Panc1 (cell line): ENCODE data around the gene PSME1. TPM values are rescaled to one million over a fixed set of nuclear protein-coding genes. Genes with fewer than 3 reads are reported as not detected.
A peak's percentile ranks its signal among the peaks of the same experiment; 100 is the strongest.

Experiments used
- ATAC-seq: fragments of 200-7000 bp; cut with Tn5 transposase; 2 replicates; pipeline ENCODE4 v1.9.1; 2020; ENCODE audit warnings: mild to moderate bottlenecking, moderate library complexity
- BruUV-seq: library from RNA; stranded (reverse); fragments of 400-500 nt; replicated peaks from 2 replicates; lab custom pipeline; 2021; lab: Mats Ljungman, UMichigan
- CTCF ChIA-PET: fragments of 300-600 bp; sonication (Branson Sonifier 250); formaldehyde crosslinking; loops from one replicate; lab custom pipeline; 2022; ENCODE audit warnings: antibody characterized with exemption; lab: Charles Lee
- POLR2A ChIA-PET: fragments of 300-600 bp; sonication (Branson Sonifier 250); formaldehyde crosslinking; loops from one replicate; lab custom pipeline; 2022; ENCODE audit warnings: antibody characterized with exemption; lab: Charles Lee
- DNase-seq: peaks from one replicate; pipeline ENCODE4 v3.0.0-alpha.2; 2010; ENCODE audit warnings: low read depth, low spot score
- H3K27ac ChIP-seq: 2 replicates; pipeline ENCODE4 v1.5.1; 2011; ENCODE audit warnings: mild to moderate bottlenecking, low read length, inconsistent platforms
- H3K27me3 ChIP-seq: fragments of 200-500 bp; sonication (Bioruptor generic); 2 replicates; pipeline ENCODE4 v1.6.0; 2014; ENCODE audit warnings: low read length, inconsistent platforms; ENCODE audit not compliant: control insufficient read depth, insufficient read depth
- H3K36me3 ChIP-seq: fragments of 200-500 bp; sonication (Bioruptor generic); 2 replicates; pipeline ENCODE4 v1.5.1; 2014; ENCODE audit warnings: inconsistent platforms, mild to moderate bottlenecking, low read length, moderate library complexity; ENCODE audit not compliant: control insufficient read depth, insufficient read depth
- H3K4me1 ChIP-seq: 2 replicates; pipeline ENCODE4 v1.5.1; 2011; ENCODE audit warnings: inconsistent platforms, mild to moderate bottlenecking, low read length, moderate library complexity; ENCODE audit not compliant: control insufficient read depth, insufficient read depth
- H3K4me3 ChIP-seq, 2 experiments: 2 replicates each; pipeline ENCODE4 v1.5.1; 2011 to 2012; ENCODE audit warnings: low read depth in 2 of 2, low read length in 2 of 2, mild to moderate bottlenecking in 2 of 2, inconsistent platforms in 1 of 2, moderate library complexity in 1 of 2
- H3K9me3 ChIP-seq: fragments of 200-500 bp; sonication (Bioruptor generic); 2 replicates; pipeline ENCODE4 v1.5.1; 2014; ENCODE audit warnings: low read depth, mild to moderate bottlenecking, inconsistent platforms, low read length, moderate library complexity; ENCODE audit not compliant: control insufficient read depth, insufficient read depth
- POLR2AphosphoS5 ChIP-seq: IDR thresholded peaks from 2 replicates; pipeline ENCODE4 v1.6.1; 2012; ENCODE audit warnings: mild to moderate bottlenecking, low read depth, low read length, moderate library complexity
- SIN3A ChIP-seq: IDR thresholded peaks from 2 replicates; pipeline ENCODE4 v1.6.1; 2012; ENCODE audit warnings: low read depth, mild to moderate bottlenecking, low read length, moderate library complexity, borderline replicate concordance; ENCODE audit not compliant: insufficient read depth
- TCF7L2 ChIP-seq: IDR thresholded peaks from 2 replicates; pipeline ENCODE4 v1.6.1; 2011; ENCODE audit warnings: mild to moderate bottlenecking, low read depth, low read length, inconsistent platforms
- in situ Hi-C: cut with HindIII; loops from 2 replicates; pipeline ENCODE4 v1.10.0; 2016; ENCODE audit warnings: low sequenced_read_pairs, low pct_unique_long_range_greater_than_20kb
- intact Hi-C: fragments of 100-400 bp; cut with micrococcal nuclease; formaldehyde crosslinking; loops from one replicate; pipeline ENCODE4 v1.10.0; 2022; ENCODE audit not compliant: unreplicated experiment
- total RNA-seq: library from RNA; stranded (reverse); gene quantifications from one replicate; pipeline ENCODE4 v1.2.1, GENCODE V29; 2021; ENCODE audit not compliant: unreplicated experiment
- TF ChIP-seq, protein P1 (sequence below), 2 experiments: IDR thresholded peaks; 2 replicates each; pipeline ENCODE4 v1.6.1; 2011 to 2012; ENCODE audit warnings: low read depth in 2 of 2, control low read depth in 1 of 2, low read length in 1 of 2, mild to moderate bottlenecking in 1 of 2, moderate library complexity in 1 of 2; ENCODE audit not compliant: insufficient read depth in 1 of 2
- TF ChIP-seq, protein P2 (sequence below): fragments of 450-650 bp; IDR thresholded peaks from 2 replicates; pipeline ENCODE4 v1.5.1; 2017; ENCODE audit warnings: mild to moderate bottlenecking

The PSME1 gene
- total RNA-seq, 1 experiment from 2014 or later = 130 TPM

DNA sequence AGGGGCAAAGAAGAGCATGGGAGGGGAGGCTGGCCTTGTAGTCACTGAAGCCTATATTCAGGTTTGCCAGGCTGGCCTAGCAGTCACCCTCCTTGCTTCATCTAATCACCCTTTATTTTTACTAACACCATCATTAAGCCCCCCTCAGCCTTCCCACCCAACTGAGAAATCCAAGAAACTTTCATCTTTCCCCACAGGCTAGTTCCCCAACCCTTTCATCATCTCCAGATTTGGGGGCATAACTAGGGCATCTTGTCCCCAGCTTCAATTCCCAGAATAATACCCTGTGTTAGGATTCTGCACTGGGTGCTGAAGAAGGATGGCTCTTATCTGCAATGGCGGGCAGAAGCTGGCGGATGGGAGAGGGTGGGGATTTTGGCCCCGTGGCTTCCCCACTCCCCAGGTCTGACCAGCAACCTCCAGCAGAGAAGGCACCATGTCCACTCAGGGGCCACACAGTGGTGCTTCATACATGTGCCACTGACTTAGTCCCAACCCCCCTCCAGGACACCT is 35.0 kb upstream of the PSME1 start:
- intact Hi-C loops (no loop called here), in situ Hi-C loops (no loop called here)
- no TSS peak for BruUV-seq
- H3K36me3 ChIP-seq = no peaks in the 10 kb centered on the region
- ATAC-seq (no peak), DNase-seq (no peak)
- TF ChIP-seq SIN3A = no peak
- TF ChIP-seq TCF7L2 = no peak
- TF ChIP-seq, protein P1, sequence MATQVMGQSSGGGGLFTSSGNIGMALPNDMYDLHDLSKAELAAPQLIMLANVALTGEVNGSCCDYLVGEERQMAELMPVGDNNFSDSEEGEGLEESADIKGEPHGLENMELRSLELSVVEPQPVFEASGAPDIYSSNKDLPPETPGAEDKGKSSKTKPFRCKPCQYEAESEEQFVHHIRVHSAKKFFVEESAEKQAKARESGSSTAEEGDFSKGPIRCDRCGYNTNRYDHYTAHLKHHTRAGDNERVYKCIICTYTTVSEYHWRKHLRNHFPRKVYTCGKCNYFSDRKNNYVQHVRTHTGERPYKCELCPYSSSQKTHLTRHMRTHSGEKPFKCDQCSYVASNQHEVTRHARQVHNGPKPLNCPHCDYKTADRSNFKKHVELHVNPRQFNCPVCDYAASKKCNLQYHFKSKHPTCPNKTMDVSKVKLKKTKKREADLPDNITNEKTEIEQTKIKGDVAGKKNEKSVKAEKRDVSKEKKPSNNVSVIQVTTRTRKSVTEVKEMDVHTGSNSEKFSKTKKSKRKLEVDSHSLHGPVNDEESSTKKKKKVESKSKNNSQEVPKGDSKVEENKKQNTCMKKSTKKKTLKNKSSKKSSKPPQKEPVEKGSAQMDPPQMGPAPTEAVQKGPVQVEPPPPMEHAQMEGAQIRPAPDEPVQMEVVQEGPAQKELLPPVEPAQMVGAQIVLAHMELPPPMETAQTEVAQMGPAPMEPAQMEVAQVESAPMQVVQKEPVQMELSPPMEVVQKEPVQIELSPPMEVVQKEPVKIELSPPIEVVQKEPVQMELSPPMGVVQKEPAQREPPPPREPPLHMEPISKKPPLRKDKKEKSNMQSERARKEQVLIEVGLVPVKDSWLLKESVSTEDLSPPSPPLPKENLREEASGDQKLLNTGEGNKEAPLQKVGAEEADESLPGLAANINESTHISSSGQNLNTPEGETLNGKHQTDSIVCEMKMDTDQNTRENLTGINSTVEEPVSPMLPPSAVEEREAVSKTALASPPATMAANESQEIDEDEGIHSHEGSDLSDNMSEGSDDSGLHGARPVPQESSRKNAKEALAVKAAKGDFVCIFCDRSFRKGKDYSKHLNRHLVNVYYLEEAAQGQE (IDR thresholded peaks at IDR 0.05; ENCODE audit: insufficient read depth in 1 of 2, low read depth in 2 of 2, low read length in 1 of 2) = no peak
- TF ChIP-seq POLR2AphosphoS5 = no peak
- TF ChIP-seq, protein P2, sequence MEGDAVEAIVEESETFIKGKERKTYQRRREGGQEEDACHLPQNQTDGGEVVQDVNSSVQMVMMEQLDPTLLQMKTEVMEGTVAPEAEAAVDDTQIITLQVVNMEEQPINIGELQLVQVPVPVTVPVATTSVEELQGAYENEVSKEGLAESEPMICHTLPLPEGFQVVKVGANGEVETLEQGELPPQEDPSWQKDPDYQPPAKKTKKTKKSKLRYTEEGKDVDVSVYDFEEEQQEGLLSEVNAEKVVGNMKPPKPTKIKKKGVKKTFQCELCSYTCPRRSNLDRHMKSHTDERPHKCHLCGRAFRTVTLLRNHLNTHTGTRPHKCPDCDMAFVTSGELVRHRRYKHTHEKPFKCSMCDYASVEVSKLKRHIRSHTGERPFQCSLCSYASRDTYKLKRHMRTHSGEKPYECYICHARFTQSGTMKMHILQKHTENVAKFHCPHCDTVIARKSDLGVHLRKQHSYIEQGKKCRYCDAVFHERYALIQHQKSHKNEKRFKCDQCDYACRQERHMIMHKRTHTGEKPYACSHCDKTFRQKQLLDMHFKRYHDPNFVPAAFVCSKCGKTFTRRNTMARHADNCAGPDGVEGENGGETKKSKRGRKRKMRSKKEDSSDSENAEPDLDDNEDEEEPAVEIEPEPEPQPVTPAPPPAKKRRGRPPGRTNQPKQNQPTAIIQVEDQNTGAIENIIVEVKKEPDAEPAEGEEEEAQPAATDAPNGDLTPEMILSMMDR = no peak
- no peaks in the 10 kb centered on the region for H3K9me3 ChIP-seq
- no peak overlapping the region for H3K4me3 ChIP-seq
- H3K27me3 ChIP-seq = no peaks in the 10 kb centered on the region
- H3K4me1 ChIP-seq = no peaks in the 10 kb centered on the region
- POLR2A ChIA-PET = no interaction called here
- CTCF ChIA-PET = no interaction called here
- no peak overlapping the region for H3K27ac ChIP-seq

DNA sequence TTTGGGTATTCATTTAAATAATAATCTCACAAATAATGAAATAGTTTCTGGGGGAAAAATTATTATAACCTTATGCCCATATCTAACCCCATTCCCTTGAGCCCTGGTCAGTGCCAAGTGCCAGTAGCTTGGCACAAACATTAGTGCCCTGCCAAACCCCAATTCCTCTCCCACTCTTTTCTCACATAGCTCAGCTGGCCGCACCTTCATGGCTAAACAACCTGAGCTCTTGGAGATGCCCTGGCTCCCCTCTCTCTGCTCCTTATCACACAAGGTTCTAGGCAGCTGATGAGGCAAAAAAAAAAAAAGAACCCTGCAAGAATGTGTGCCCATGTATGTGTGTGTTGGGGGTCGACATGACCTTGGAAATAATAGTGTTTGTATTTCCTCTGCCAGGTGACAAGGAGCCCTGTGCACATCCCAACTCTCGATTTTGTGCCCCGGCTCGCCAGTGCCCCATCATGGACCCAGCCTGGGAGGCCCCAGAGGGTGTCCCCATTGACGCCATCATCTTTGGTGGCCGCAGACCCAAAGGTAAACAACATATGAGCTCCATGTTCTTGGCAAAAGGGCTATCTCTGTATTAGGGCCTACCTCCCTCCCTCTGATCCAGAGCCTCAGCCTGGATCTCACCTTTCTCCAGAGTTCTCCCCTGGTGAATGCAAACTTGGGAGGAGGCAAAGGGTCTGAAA is 33.5 kb upstream of the PSME1 start:
- no peak overlapping the region for H3K4me3 ChIP-seq
- no peak for ATAC-seq
- H3K9me3 ChIP-seq = no peaks in the 10 kb centered on the region
- BruUV-seq = TSS peak; percentile 48
- ChIA-PET CTCF (no interaction called here), POLR2A (no interaction called here)
- TF ChIP-seq POLR2AphosphoS5 (no peak), TCF7L2 (no peak), SIN3A (no peak)
- TF ChIP-seq, protein P2 = no peak
- TF ChIP-seq, protein P1 (IDR thresholded peaks at IDR 0.05; ENCODE audit: insufficient read depth in 1 of 2, low read depth in 2 of 2, low read length in 1 of 2) = no peak
- no peak for DNase-seq
- no peak overlapping the region for H3K27ac ChIP-seq
- in situ Hi-C loops (no loop called here), intact Hi-C loops (no loop called here)
- H3K27me3 ChIP-seq = no peaks in the 10 kb centered on the region
- no peaks in the 10 kb centered on the region for H3K36me3 ChIP-seq
- H3K4me1 ChIP-seq = no peaks in the 10 kb centered on the region
